ENCODE data around the gene PAQR5. TPM values are rescaled to one million over a fixed set of nuclear protein-coding genes. Genes with fewer than 3 reads are reported as not detected.
A peak's percentile ranks its signal among the peaks of the same experiment; 100 is the strongest.

Gene PAQR5, protein sequence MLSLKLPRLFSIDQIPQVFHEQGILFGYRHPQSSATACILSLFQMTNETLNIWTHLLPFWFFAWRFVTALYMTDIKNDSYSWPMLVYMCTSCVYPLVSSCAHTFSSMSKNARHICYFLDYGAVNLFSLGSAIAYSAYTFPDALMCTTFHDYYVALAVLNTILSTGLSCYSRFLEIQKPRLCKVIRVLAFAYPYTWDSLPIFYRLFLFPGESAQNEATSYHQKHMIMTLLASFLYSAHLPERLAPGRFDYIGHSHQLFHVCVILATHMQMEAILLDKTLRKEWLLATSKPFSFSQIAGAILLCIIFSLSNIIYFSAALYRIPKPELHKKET
- 0.97 and 1.3 TPM in 2 replicates for total RNA-seq

DNA sequence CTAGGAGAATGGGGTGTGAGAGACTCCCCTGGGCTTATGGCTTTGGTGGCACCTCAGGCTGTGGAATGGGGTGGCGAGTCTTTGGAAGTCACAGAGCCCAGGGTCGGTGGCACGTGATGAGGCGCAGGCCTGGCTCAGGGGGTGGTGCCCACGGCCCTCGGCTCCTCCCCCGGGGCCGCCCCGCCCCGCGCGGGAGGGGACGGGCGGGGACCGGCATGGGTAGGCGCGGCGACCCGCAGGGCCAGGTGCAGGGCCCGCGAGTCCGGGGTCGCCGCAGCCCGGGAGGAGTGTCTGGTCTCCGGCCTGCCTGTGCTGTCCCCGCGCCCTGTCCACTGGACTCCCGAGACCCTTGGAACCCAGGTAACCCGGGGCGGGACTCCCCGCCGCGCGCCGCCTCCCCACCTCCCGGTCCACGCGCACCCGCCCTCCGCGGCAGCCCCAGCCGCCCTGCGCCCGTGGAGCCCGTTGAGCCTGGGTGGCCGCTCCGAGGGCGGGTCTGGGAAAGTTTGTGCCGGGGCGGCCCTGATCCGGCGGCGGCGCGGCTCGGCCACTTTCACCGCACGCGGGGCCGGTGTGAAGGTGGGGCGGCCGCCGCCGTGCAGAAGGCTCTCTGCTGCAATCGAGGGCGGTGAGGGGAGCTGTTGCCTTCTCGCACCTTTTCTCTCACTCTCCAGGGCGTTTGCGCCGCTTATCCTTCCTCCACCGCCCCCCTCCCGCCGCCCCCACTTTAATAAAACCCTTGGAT is at the start of gene PAQR5:
Gene PAQR5 (plus strand): TSS at position 216 of the 745 bp plus-strand sequence. CDS start 61,169 bp downstream, outside the sequence.
- peak; percentile 33 for DNase-seq (ENCODE audit: low read depth)
- peak within 1 kb of the TSS; percentile 60 for H3K4me3 ChIP-seq (ENCODE audit: low read depth, low read length)
- TF ChIP-seq, protein P1, sequence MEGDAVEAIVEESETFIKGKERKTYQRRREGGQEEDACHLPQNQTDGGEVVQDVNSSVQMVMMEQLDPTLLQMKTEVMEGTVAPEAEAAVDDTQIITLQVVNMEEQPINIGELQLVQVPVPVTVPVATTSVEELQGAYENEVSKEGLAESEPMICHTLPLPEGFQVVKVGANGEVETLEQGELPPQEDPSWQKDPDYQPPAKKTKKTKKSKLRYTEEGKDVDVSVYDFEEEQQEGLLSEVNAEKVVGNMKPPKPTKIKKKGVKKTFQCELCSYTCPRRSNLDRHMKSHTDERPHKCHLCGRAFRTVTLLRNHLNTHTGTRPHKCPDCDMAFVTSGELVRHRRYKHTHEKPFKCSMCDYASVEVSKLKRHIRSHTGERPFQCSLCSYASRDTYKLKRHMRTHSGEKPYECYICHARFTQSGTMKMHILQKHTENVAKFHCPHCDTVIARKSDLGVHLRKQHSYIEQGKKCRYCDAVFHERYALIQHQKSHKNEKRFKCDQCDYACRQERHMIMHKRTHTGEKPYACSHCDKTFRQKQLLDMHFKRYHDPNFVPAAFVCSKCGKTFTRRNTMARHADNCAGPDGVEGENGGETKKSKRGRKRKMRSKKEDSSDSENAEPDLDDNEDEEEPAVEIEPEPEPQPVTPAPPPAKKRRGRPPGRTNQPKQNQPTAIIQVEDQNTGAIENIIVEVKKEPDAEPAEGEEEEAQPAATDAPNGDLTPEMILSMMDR (IDR thresholded peaks at IDR 0.05; ENCODE audit: insufficient read depth, low read depth, low read length) = no peak

DNA sequence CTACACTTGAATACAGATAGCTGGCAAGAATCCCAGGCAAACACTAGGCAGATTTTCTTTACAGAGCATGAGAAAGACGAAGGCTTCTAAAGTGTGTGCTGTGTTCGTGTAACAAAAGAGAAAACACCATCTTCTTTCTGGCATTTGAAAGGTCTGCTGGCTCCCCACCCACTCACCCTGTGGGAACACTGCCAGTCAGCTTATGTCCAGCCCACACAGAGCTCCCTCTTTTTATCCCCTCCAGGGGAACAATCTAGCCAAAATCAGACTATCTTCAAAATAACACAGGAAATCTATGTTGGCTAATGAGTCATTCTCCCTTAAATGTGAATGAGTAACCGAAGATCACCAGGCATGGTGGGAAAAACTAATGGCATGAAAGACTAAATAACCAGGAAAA is 45.6 kb upstream of the PAQR5 start:
- DNase-seq (ENCODE audit: low read depth) = peak; percentile 88
- TF ChIP-seq, protein P1 (IDR thresholded peaks at IDR 0.05; ENCODE audit: insufficient read depth, low read depth, low read length) = no peak
- H3K4me3 ChIP-seq (ENCODE audit: low read depth, low read length) = no peak overlapping the region

DNA sequence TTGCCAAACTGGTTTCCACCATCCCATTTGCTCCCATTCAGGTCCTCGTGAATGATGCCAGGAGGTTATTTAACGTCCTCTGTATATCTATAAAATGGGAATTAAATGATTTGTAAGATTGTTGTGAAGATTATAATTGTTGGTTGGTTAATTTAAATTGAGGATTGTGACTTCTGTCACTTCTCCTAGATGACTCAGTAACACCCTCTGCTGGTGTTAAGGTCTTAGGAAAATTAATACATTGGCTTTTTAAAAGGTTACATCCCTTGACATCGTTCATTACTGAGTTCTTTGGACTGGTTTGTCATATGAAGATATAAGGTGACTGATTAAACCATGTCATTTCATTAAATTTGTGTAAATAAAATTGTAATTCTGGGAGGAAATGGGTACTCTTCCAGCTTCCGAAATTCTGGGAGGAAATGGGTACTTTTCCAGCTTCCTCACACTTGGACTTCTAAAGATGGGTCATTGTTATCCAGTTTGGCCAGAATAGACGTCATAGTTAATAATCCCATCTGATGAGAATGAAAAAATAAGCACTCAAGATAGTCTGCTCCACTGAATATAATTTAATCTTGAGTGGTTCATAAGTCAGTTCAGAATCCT is 33.3 kb upstream of the PAQR5 start:
- peak; percentile 48 for DNase-seq (ENCODE audit: low read depth)
- H3K4me3 ChIP-seq (ENCODE audit: low read depth, low read length) = no peak overlapping the region
- TF ChIP-seq, protein P1 (IDR thresholded peaks at IDR 0.05; ENCODE audit: insufficient read depth, low read depth, low read length) = peak; percentile 56

DNA sequence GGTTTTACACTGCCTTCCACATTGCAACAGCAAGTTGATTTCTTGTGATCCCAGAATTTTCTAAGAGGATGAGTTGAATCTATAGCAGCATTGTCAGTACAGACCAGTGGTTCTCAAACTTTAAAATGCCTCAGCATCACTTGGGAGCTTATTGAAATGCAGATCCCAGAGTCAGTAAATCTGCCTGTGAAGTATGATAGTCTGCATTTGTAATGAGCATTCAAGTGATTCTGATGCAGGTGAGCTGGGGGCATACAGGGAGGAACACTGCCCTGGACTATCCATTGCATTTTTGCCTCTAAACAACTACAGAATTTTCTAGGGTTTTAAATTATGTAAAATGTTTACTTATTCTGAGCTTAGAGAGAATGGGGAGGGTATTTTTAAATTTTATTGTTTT is 27.5 kb upstream of the PAQR5 start:
- no peak for DNase-seq (ENCODE audit: low read depth)
- TF ChIP-seq, protein P1 (IDR thresholded peaks at IDR 0.05; ENCODE audit: insufficient read depth, low read depth, low read length) = no peak
- H3K4me3 ChIP-seq (ENCODE audit: low read depth, low read length) = no peak overlapping the region

DNA sequence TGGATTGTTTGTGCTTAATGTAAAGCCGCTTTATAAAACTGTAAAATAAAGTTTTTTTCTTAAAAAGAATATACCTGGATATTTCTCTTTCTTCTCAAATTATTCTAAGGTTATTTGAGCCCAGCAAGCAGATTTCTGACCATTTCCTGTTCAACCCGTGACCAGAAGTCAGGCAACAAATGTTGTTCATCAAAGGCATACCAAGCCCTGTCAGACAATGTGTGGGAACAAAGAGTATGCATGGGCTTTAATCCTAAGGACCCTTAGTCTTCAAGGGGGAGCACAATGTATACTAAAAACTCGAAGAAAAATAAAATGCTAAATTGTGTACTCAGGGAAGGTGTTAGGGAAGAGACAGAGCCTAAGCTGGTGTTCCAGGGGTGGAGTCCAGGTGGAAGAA is 26.6 kb upstream of the PAQR5 start:
- TF ChIP-seq, protein P1 (IDR thresholded peaks at IDR 0.05; ENCODE audit: insufficient read depth, low read depth, low read length) = no peak
- no peak overlapping the region for H3K4me3 ChIP-seq (ENCODE audit: low read depth, low read length)
- no peak for DNase-seq (ENCODE audit: low read depth)

DNA sequence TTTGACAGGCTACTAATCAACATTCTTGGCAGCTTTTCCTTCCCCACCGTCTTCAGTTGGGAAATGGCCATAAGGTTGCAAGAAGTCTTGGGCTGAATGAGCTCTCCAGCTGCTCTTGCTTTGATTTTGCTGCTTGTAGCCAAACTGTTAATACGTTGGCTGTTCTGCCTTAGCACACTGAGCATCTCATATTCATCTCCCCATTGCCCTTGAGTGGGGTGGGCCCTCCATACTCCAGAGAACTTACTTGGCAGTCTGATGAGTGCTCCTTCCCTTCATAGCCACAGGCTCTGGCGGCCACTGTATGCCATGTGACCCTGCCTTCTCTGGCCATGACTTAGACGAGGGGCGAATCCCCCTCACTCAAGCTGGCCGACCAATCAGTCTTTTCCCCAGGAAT is 25.8 kb upstream of the PAQR5 start:
- no peak overlapping the region for H3K4me3 ChIP-seq (ENCODE audit: low read depth, low read length)
- TF ChIP-seq, protein P1 (IDR thresholded peaks at IDR 0.05; ENCODE audit: insufficient read depth, low read depth, low read length) = no peak
- no peak for DNase-seq (ENCODE audit: low read depth)
